GM12874 (cell line): Measurements from ENCODE around the gene BORCS5.
A peak's percentile ranks its signal among the peaks of the same experiment; 100 is the strongest.

Experiments used
- TF ChIP-seq, protein P1 (sequence below): IDR thresholded peaks from 2 replicates; pipeline ENCODE4 v1.5.1; 2011; ENCODE audit warnings: low read depth, mild to moderate bottlenecking, control low read depth, low read length, moderate library complexity; ENCODE audit not compliant: insufficient read depth

The BORCS5 gene

DNA sequence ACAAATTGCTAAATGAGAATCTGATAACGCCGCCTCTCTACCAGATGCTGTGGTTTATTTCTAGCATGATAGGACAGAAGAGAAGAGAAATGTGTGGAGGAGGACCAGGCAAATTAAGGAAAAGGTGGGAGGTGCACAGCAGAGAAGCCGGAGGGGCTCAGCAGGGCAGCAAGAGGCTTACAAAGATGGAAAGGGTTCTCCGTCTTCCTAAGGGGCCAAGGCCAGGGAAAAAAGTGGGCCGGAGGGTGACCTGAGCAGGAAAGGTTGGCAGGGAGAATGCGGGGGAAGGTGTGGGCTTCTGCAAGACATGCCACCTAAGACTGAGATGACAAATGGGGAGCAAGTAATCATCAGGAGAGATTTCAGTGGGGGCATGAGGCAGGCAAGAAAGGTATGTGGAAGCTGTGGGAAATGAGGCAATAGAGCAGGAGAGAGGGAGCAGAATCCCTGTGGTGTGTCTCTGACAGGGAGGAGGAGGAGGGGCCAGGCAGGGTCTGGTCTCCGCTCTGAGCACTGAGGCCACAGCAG lies 25.6 kb upstream of the BORCS5 start:
- TF ChIP-seq, protein P1, sequence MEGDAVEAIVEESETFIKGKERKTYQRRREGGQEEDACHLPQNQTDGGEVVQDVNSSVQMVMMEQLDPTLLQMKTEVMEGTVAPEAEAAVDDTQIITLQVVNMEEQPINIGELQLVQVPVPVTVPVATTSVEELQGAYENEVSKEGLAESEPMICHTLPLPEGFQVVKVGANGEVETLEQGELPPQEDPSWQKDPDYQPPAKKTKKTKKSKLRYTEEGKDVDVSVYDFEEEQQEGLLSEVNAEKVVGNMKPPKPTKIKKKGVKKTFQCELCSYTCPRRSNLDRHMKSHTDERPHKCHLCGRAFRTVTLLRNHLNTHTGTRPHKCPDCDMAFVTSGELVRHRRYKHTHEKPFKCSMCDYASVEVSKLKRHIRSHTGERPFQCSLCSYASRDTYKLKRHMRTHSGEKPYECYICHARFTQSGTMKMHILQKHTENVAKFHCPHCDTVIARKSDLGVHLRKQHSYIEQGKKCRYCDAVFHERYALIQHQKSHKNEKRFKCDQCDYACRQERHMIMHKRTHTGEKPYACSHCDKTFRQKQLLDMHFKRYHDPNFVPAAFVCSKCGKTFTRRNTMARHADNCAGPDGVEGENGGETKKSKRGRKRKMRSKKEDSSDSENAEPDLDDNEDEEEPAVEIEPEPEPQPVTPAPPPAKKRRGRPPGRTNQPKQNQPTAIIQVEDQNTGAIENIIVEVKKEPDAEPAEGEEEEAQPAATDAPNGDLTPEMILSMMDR: no peak

DNA sequence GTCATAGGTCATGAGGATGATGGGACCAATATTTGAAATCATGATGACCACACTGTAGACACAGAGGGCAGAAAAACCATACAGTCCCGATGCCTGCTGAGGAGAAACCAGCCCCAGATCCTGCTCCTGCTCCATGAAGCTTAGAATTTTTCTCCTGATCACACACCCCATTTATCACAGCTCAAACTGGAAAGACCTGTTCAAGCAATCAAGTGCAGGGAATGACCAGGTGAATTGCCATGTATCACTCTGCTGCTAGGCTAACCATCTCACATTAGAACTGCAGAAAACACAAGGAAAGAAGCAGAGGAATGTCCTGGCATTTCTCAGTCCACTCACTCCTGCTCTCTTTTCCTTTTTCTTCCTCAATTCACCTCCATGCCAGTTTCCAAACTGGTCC lies 25.0 kb upstream of the BORCS5 start:
- TF ChIP-seq, protein P1: no peak

DNA sequence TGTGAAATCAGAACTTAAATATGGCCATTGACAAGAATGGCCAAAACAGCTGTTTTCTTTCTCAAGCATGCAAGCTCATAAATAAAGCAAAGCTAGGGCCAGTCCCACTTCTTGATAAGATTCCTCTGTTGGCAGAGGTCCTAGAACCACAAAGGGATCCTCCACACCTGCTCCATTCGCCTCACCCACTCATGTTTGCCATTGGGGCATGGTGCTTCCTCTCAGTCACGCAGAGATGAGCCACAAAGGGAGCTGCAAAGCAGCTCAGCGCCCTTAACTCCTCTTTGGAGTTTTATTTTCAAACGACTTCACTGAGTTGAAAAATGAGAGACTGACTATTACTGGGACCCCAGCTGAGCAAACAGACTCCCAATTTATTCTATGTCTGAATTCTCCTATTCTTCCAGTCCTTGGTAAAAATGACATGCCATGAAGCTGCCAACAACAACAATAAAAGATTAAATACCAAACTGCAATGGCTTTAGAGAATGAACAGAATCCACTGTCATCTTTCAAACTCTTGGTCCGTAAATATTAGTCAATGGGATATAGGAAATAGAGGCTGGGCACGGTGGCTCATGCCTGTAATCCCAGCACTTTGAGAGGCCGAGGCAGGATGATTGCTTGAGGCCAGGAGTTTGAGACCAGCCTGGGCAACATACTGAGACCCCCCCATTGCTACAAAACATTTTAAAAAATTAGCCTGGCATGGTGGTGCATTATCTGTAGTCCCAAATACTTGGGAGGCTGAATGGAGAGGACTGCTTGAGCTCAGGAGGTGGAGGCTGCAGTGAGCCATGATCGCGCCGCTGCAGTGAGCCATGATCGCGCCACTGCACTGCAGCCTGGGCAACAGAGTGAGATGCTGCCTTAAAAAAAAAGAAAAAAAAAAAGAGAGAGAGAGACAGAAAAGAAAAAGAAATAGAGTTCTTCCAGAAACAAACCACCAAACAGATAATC lies 23.2 kb upstream of the BORCS5 start:
- TF ChIP-seq, protein P1: no peak

DNA sequence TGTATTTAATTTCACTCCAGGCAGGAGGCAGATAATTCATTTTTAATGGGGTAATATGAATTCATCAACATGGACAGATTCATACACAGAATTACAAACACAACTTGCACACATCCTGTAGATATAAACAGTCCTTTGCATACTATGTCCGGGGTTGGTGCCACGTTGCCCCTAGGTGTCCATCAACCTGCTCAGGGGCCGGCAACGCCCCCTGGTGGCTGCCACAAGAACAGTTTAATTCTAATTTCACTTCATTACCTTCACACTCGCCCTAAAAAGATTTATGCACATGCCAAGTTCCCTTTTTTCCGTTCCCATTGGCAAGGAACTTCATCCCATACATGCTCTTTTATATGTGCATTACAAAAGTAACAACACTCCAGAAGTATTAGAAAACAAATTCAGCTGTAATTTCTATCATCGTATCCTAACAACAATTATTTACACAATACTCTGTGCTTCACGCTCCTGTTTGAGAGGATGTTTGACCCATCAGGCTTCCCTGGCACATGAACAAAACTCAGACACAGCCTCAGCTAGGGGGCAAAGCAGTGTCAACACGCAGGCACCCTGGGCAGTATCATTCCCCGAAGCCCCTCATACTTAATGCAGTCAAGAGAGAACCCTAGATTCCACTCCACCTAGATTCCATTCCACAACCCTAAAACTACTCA lies 22.4 kb upstream of the BORCS5 start:
- TF ChIP-seq, protein P1: peak; percentile 78

DNA sequence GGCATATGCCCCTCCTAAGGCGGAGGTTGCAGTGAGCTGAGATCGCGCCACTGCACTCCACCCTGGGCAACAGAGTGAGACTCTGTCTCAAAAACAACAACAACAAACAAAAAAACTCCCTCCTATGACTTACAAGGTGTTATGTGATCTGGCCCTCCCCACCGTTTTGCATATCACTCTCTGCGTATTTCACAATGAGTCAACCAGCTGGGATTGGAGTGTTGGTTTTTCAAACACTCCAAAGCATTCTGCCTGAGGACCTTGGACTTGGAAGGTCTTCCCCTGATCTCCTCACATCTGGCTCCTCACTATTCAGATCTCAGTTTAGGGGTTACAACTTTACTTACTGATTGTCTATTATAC lies 20.8 kb upstream of the BORCS5 start:
- TF ChIP-seq, protein P1: no peak

DNA sequence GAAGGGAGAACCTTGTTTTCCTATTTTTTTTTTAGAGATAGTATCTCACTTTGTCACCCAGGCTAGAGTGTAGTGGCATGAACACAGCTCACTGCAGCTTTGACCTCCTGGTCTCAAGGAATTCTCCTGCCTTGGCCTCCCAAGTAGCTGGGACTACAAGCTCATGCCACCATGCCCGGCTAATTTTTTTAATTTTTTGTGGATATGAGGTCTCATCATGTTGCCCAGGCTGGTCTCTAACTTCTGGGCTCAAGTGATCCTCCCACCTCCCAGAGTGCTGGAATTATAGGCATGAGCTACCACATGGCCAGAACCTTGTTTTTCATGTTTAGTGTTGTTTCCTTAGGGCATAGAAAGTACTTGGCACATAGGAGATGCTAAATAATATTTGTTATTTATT lies 20.4 kb upstream of the BORCS5 start:
- TF ChIP-seq, protein P1: no peak

DNA sequence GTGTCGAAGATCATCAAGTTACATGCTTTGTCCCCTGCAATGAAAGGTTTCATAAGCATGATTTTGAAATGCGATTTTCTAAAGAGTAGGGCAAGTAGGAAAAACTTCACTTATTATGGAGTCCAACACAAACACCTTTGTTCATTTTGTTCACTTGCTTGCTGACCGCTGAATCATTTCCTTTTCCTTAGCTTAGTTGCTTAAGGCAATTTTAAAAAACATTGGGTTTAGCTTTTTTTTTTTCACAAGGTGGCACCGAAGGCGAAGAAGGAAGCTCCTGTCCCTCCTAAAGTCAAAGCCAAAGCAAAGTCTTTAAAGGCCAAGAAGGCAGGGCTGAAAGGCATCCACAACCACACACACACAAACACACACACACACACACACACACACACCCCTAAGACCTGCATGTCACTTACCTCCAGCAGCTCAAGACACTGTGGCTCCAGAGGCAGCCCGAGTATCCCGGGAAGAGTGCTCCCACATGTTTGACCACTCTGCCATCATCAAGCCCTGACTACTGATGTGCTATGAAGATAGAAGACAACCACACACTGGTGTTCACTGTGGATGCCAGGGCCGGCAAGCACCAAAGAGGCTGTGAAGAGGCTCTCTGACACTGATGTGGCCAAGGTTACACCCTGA lies 18.2 kb upstream of the BORCS5 start:
- TF ChIP-seq, protein P1: no peak
